Measurements from ENCODE around the gene HCN3. TPM values are rescaled to one million over a fixed set of nuclear protein-coding genes. Genes with fewer than 3 reads are reported as not detected.
A peak's percentile ranks its signal among the peaks of the same experiment; 100 is the strongest.

The HCN3 gene
- total and polyA plus RNA-seq, 2 of the 13 experiments (the other 11 are each of a cell fraction or from before 2014, with no cell fraction given) = 2.4 to 10.2 TPM

GRCh38 chr1:155320661-155321617, 43.7 kb downstream of the HCN3 start, which contains the start of gene RUSC1 (continued):
- TF ChIP-seq ZBTB33 (CRISPR knock-in tag; IDR thresholded peaks at IDR 0.05) (0 out of 2 replicates have a peak, but pooled peaks have one; percentile 18), MBD4 (IDR thresholded peaks at IDR 0.05; ENCODE audit: borderline replicate concordance, low read length) (0 out of 2 replicates have a peak, but pooled peaks have one; percentile 52), SMAD3 (CRISPR knock-in tag; IDR thresholded peaks at IDR 0.05) (no peak), TOPORS (CRISPR knock-in tag; IDR thresholded peaks at IDR 0.05) (peak; percentile 76; the same call in 1 of the 2 replicates), ZNF777 (CRISPR knock-in tag; IDR thresholded peaks at IDR 0.05) (0 out of 2 replicates have a peak, but pooled peaks have one; percentile 25), ZBTB38 (CRISPR knock-in tag; IDR thresholded peaks at IDR 0.05) (peak; percentile 82; the same call in 1 of the 2 replicates)
- TF ChIP-seq, protein P1, sequence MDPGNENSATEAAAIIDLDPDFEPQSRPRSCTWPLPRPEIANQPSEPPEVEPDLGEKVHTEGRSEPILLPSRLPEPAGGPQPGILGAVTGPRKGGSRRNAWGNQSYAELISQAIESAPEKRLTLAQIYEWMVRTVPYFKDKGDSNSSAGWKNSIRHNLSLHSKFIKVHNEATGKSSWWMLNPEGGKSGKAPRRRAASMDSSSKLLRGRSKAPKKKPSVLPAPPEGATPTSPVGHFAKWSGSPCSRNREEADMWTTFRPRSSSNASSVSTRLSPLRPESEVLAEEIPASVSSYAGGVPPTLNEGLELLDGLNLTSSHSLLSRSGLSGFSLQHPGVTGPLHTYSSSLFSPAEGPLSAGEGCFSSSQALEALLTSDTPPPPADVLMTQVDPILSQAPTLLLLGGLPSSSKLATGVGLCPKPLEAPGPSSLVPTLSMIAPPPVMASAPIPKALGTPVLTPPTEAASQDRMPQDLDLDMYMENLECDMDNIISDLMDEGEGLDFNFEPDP (CRISPR knock-in tag; conservative IDR thresholded peaks at IDR 0.05) = 0 out of 2 replicates have a peak, but pooled peaks have one; percentile 66
